SH-SY5Y (cell line): ENCODE results near the gene RXFP4.

ENCODE experiments used
- GATA2 ChIP-seq: IDR thresholded peaks from 2 replicates; pipeline ENCODE4 v1.6.1; 2011; ENCODE audit warnings: mild to moderate bottlenecking, low read depth, low read length
- GATA3 ChIP-seq: IDR thresholded peaks from 2 replicates; pipeline ENCODE4 v1.6.1; 2011; ENCODE audit warnings: low read depth, mild to moderate bottlenecking, low read length, moderate library complexity

GRCh38 chr1:155964193-155964592, 22.8 kb downstream of the RXFP4 start:
- TF ChIP-seq GATA2 (no peak), GATA3 (no peak)
